ENCODE measurements around the gene INF2. TPM values are rescaled to one million over a fixed set of nuclear protein-coding genes. Genes with fewer than 3 reads are reported as not detected.

INF2 gene
- total RNA-seq, 1 donor from 2014 or later, result 249 TPM

GRCh38 chr14:104734051-104734587, 44.7 kb downstream of the INF2 start:
- H3K27ac ChIP-seq, result peak overlapping the region; percentile 93 to 94
- TF ChIP-seq CTCF (IDR thresholded peaks at IDR 0.05), result no peak
- peaks cover 24 to 66% of the 10 kb centered on the region in 2 donors for H3K4me1 ChIP-seq
- intact Hi-C loops (cut with DNase I), result loop anchor here (10.0 kb wide), 1 partner anchor 751 kb away; the partner anchor contains the start of gene CRIP1
- peaks cover 8 to 15% of the 10 kb centered on the region in 2 donors for H3K36me3 ChIP-seq
- no peaks in the 10 kb centered on the region for H3K27me3 ChIP-seq
- no peak for DNase-seq (ENCODE audit: low spot score in 2 of 2)
- no peak overlapping the region for H3K4me3 ChIP-seq
- H3K9me3 ChIP-seq, result no peaks in the 10 kb centered on the region

- intact Hi-C loops (cut with DNase I), result loop anchor here (10.0 kb wide), 1 partner anchor 750 kb away; the partner anchor contains the start of gene CRIP1
- H3K36me3 ChIP-seq, result peaks cover 12 to 20% of the 10 kb centered on the region in 2 donors
- no peaks in the 10 kb centered on the region for H3K9me3 ChIP-seq
- DNase-seq (ENCODE audit: low spot score in 2 of 2), result no peak
- no peaks in the 10 kb centered on the region for H3K27me3 ChIP-seq
- TF ChIP-seq CTCF (IDR thresholded peaks at IDR 0.05), result no peak
- H3K4me3 ChIP-seq, result no peak overlapping the region
- H3K27ac ChIP-seq, result peak overlapping the region; percentile 93 to 94
- peaks cover 24 to 66% of the 10 kb centered on the region in 2 donors for H3K4me1 ChIP-seq
Measured at GRCh38 chr14:104734601-104734990, 45.2 kb downstream of the INF2 start.

- Histone ChIP-seq H3K4me3 (peak overlapping the region in 1 of 2 donors; percentile 22), H3K9me3 (no peaks in the 10 kb centered on the region), H3K4me1 (peaks cover 24 to 66% of the 10 kb centered on the region in 2 donors), H3K27ac (peak overlapping the region; percentile 93 to 94), H3K27me3 (no peaks in the 10 kb centered on the region), H3K36me3 (peaks cover 18 to 26% of the 10 kb centered on the region in 2 donors)
- intact Hi-C loops (cut with DNase I), result loop anchor here (10.0 kb wide), 1 partner anchor 750 kb away; the partner anchor contains the start of gene CRIP1
- no peak for DNase-seq (ENCODE audit: low spot score in 2 of 2)
- no peak for TF ChIP-seq CTCF (IDR thresholded peaks at IDR 0.05)
Measured at GRCh38 chr14:104734991-104735779, 45.8 kb downstream of the INF2 start.

DNA sequence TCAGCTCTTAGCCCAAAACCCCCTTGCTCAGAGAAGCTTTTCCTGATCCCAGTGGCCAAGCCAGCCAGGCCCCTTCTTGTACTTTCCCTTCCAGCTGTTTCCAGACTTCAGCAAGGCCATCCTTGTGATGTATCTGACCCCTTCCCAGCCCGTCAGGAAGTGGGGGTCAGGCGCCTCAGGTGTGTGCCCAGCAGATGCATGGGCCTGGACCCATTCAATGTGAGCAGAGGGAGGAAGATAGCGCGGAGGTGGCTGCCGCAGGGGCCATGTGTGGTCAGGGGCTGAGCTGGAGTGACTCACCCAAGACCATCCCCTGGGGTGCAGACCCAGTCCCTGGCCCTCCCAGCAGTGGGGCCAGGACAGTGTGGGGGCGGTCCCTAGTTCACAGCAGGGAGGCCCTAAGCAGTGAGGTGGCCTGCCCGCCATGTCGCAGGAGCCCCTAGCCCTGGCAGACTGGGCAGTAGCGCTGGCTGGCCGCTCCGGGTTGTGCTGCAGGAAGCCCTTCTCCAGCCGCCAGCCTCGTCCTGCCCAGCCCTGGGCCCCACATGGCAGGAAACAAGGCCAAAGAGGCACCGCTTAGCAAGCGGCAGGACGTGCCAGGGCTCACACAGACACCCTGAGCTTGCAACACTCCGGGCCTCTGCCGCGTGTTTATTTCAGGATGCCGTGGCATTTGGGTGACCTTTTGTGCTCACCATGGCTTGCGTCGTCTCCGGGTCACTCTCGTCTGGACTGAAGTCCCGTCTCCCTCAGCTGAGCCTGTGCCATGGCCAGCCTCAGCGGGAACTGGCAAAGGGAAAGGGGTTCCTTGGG, 46.6 kb downstream of the INF2 start:
- H3K9me3 ChIP-seq, result no peaks in the 10 kb centered on the region
- peak; percentile 83 to 97 for DNase-seq (ENCODE audit: low spot score in 2 of 2)
- H3K36me3 ChIP-seq, result peaks cover 27 to 34% of the 10 kb centered on the region in 2 donors
- H3K27me3 ChIP-seq, result no peaks in the 10 kb centered on the region
- intact Hi-C loops (cut with DNase I), result loop anchor here (1.0 to 10.0 kb wide), 2 partner anchors 11 to 749 kb away; partner anchors contain the start of gene CRIP1
- H3K4me1 ChIP-seq, result peaks cover 24 to 65% of the 10 kb centered on the region in 2 donors
- no peak for TF ChIP-seq CTCF (IDR thresholded peaks at IDR 0.05)
- H3K27ac ChIP-seq, result peak overlapping the region; percentile 93 to 94
- peak overlapping the region in 1 of 2 donors; percentile 22 for H3K4me3 ChIP-seq

GRCh38 chr14:104738375-104739019, 49.1 kb downstream of the INF2 start:
- intact Hi-C loops (cut with DNase I), result loop anchor here (10.0 kb wide), 1 partner anchor 746 kb away; the partner anchor contains the start of gene CRIP1
- peaks cover 47 to 58% of the 10 kb centered on the region in 2 donors for H3K36me3 ChIP-seq
- H3K9me3 ChIP-seq, result no peaks in the 10 kb centered on the region
- H3K4me1 ChIP-seq, result peaks cover 18 to 42% of the 10 kb centered on the region in 2 donors
- TF ChIP-seq CTCF (IDR thresholded peaks at IDR 0.05), result no peak
- DNase-seq (ENCODE audit: low spot score in 2 of 2), result no peak
- H3K27me3 ChIP-seq, result no peaks in the 10 kb centered on the region
- H3K4me3 ChIP-seq, result no peak overlapping the region
- H3K27ac ChIP-seq, result peak overlapping the region; percentile 93 to 94
